Activated CD8-positive, alpha-beta memory T cell treated with anti-CD3 and anti-CD28 coated beads, Interleukin-2, amount 50 U/mL, for 1 hour (primary cell): Measurements from ENCODE around the gene SORCS2.

ENCODE experiments used
- DNase-seq: peaks from one replicate; pipeline ENCODE4 v3.0.0-alpha.2; 2020; ENCODE audit errors: extremely low read depth

Gene SORCS2

DNA sequence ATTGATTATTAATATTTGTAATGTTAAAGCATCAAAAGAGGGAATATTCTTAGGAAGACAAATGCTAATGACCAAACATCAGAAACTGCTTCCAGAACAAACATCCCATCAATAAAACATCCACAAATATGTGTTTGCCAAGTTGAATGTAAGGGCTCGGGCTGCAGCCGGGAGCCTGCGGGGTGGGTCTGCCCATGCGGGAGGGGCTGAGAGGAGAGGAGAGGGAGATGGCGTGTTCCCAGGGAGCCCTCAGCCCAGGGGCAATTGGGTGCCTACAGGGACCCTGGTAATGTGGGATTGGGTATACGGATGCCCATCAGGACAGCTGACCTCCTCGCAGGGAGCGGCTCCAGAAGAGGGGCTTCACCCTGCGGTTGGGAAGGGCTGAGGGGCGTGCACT, 280.7 kb downstream of the SORCS2 start:
- no peak for DNase-seq

GRCh38 chr4:7474320-7474719, 282.0 kb downstream of the SORCS2 start:
- no peak for DNase-seq

GRCh38 chr4:7475207-7475606, 282.9 kb downstream of the SORCS2 start:
- no peak for DNase-seq

DNA sequence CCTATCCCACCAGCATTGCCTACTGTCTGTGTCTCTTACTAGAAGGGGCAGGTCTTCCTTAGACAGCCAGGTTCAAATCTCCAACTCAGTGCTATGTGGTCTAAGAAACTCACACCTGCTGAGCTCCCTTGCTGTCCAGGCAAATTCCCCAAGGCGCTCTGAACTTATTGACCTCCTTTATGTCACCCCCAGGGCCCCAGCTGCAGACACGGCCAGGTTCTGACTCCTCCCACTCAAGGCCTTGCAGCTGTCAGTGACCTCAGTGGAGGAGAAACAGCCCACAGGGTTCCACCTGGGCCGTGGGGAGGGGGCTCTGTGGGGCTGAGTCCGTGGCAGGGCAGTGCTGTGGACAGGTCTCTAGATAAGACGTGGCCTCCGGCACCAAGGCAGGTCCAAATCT, 284.5 kb downstream of the SORCS2 start:
- DNase-seq, result no peak

DNA sequence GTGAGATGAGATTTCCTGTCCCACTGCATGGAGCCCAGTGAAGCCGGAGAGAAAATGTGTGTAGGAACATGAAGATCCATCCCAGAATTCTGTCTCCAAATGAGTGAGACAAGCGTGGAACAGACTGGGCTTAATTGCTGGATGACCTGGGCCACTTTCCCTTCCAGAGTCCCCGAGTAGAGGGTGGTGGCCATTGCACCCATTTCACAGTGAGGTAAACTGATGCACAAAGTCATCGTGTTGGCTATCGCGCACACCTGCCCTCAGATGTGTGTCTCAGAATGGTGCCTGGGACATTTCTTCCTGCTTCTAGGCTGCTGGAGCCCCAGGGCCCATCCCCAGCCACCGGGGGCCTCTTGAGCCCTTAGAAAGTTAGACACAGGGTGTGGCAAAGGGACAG, 285.4 kb downstream of the SORCS2 start:
- DNase-seq, result no peak

DNA sequence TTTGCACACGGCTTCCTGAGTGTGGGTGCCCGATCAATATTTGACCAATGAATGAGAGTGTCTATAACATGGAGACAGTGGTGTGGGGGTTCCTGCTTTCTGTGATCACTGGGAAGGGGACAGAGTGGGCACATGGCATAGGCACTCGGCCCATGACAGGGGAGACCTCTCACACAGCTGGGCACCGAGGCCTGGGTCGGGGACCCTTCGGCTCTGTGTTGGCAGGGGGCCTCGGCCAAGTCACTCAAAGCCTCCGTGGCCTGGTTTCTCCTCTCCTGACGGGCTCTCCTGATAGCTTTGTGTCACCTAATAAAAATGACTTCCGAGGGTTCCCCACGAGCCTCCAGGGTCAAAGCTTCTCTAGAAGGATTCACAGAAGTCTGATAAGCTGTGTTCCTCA, 286.3 kb downstream of the SORCS2 start:
- DNase-seq, result no peak

- no peak for DNase-seq
These were observed 288.1 kb downstream of the SORCS2 start for GRCh38 chr4:7480423-7480822.

GRCh38 chr4:7481227-7481626, 288.9 kb downstream of the SORCS2 start:
- no peak for DNase-seq

GRCh38 chr4:7485096-7485495, 292.8 kb downstream of the SORCS2 start:
- DNase-seq, result no peak

GRCh38 chr4:7486101-7486500, 293.8 kb downstream of the SORCS2 start:
- DNase-seq, result no peak

- DNase-seq, result no peak
These were observed 295.2 kb downstream of the SORCS2 start for GRCh38 chr4:7487502-7487901.

DNA sequence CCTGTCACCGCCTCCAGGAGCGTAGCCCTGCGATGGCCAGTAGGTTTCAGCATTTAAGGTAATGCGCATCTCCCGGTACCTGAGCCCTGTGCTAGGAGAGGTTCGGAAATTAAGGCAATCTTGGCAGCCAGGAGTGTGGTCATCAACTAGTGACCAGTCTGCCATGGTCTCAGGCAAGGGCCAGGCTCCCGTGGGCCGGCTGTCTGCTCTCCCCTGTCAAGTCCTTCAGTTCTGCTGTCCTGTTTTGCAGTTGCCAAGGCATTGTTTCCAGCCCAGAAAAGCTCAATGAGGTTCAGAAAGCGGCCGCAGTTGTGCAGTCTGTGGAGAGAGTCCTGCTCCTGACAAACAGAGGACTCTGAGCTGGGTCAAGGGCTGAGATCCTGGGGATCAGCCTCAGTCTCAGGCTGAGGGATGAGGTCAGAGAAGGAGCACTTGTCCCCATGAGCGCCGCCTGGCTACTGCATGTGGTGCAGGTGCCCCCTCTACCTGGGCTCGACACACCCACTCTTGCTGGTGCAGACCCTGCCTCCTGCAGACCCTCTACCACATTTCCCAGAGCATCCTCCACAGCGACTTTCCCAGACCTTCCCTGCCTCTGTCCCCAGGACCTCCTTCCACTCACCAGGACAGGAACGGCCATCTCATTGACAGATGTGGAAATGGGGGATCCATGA, 295.8 kb downstream of the SORCS2 start:
- no peak for DNase-seq

- no peak for DNase-seq
These were observed 299.6 kb downstream of the SORCS2 start for GRCh38 chr4:7491915-7492314.

DNA sequence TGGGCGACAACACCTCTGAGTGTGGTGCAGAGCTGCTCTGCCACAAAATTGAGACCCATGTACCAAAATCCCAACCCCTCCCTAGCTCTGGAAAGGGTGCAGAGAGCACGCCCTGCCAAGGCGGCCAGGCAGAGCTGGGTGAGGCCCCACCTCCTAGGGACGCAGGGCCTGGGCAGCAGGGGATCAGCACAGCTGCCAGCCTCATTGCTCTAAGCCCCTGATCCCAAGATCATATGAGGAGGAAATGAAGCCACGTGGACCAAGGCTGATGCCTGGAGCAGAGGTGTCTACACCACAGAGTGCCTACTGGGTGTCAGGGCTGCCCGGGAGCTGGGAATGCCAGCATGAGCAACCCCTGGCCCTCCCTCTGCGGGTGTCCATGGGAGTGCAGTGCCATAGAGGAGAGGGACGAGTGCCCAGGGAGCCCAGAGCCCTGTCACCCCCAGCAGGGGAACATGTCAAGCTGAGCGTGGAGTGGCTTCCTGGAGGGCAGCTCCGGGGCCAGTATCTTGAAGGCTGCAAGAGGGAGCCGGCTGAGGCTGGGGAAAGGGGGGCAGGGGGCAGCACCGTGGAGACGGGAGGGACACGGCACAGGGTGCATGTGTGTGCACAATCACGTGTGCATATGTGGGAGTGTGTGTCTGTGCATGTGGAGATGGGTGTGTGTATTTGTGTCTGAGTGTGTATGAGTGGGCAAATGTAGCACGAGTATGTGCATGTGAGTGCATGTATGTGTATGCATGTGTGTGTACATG, 306.3 kb downstream of the SORCS2 start:
- DNase-seq, result no peak

GRCh38 chr4:7499661-7500060, 307.3 kb downstream of the SORCS2 start:
- no peak for DNase-seq

- no peak for DNase-seq
These were observed 308.1 kb downstream of the SORCS2 start for GRCh38 chr4:7500404-7500803.

- no peak for DNase-seq
These were observed 309.0 kb downstream of the SORCS2 start for GRCh38 chr4:7501314-7501713.

DNA sequence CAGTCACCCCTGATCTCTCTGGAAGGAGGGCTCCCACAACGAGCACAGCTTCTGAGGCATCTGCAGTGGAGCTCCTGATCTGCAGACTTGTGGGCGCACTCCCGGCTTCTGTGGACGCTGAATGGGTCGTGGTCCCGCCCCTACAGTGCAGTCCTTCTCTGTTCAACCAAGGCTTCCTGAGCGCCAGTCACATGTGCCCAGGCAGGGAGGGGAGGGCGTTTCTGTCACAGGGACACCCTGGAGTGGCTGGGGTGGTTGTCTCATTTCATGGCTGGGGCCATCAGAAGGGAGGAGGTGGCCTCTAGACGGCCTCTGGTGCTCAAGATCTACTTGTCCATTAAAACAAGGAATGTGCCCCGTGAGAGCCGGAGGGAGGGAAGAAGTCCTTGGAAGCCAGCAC, 309.5 kb downstream of the SORCS2 start:
- no peak for DNase-seq

DNA sequence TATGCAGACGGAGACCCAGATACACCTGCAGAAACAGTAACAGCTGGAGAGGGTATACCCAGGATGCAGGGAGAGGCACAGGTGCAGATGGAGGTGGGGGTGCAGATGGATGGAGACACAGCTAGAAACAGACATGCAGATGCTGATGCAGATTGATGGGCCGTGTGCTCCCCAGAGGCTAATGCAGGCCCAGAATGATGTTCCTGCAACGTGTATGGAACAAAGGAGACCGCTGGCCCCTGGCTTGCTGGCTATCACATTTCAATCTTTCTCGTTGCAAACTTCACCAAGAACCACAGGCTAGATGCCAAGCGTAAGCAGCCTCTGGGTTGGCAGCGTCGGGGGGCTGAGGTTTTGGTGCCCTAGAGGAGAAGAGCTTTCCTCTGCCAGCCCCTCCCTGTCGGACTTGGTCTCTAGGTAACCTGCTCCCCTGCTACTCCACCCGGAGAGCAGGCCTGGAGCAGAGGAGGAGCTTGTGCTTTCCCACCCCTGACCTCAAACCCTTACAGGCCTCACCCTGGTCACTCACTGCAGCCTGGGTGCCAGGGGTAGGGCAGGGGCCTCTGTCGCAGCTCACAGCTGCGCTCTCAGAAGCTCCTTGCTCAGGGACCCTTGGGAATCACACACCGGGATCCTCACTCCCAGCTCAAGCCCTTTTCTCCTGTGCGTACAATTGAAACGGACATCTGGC, 311.4 kb downstream of the SORCS2 start:
- no peak for DNase-seq

DNA sequence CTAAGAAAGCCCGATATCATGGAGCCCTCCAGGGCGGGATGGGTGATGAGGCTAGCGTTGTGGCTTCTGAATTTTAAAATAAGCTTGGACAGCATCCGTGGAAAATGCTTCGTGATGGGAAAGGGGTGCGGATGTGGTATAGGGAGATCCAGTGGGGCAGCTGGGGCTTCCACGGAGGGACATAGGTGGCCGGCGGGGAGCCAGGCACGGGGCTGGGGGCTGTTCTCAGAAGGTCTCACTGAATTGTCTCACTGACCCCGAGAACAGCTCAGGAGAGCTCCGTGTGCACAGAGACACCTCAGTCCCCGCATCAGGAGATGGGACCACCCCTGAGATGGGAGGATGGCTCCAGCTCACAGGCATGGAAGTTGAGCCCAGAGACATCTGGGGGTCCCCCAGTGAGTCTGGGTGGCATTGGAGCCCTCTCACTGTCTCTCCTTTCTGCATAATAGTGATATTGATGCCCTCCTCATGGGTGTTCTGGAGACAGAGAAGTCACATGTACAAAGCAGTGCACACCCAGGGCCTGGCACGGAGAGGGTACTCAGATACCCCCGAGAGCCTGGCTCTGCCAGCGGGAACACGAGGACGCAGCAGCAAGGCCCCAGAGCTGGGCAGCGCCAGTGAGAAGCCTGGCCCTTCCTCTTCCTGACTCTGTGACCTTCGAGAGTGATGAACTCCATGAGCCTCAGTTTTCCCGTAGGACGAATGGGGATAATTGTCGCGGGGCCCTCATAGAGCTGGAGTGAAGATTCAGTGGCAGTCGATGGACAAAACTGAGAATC, 313.0 kb downstream of the SORCS2 start:
- no peak for DNase-seq

- DNase-seq, result no peak
These were observed 313.8 kb downstream of the SORCS2 start for GRCh38 chr4:7506119-7506518.

- no peak for DNase-seq
These were observed 314.2 kb downstream of the SORCS2 start for GRCh38 chr4:7506572-7506971.
